Measurements from ENCODE around the gene PCDHAC2.

PCDHAC2 gene

GRCh38 chr5:140988100-140988499, 21.8 kb downstream of the PCDHAC2 start:
- DNase-seq, result no peak

GRCh38 chr5:140988608-140989007, 22.3 kb downstream of the PCDHAC2 start:
- no peak for DNase-seq

GRCh38 chr5:140989254-140990020, 23.2 kb downstream of the PCDHAC2 start:
- DNase-seq, result no peak

GRCh38 chr5:140992828-140993227, 26.6 kb downstream of the PCDHAC2 start:
- no peak for DNase-seq

- no peak for DNase-seq
Measured at GRCh38 chr5:140996060-140996459, 29.8 kb downstream of the PCDHAC2 start.

- DNase-seq, result no peak
Measured at GRCh38 chr5:140998921-140999410, 32.7 kb downstream of the PCDHAC2 start.

- DNase-seq, result no peak
Measured at GRCh38 chr5:141001446-141001843, 35.2 kb downstream of the PCDHAC2 start.

GRCh38 chr5:141001844-141002604, 35.7 kb downstream of the PCDHAC2 start:
- no peak for DNase-seq

- no peak for DNase-seq
Measured at GRCh38 chr5:141002605-141002965, 36.3 kb downstream of the PCDHAC2 start.

GRCh38 chr5:141003031-141003430, 36.8 kb downstream of the PCDHAC2 start:
- no peak for DNase-seq

- DNase-seq, result no peak
Measured at GRCh38 chr5:141003791-141004611, 37.7 kb downstream of the PCDHAC2 start.

- DNase-seq, result no peak
Measured at GRCh38 chr5:141007791-141008190, 41.5 kb downstream of the PCDHAC2 start.

- DNase-seq, result no peak
Measured at GRCh38 chr5:141010047-141010793, 43.9 kb downstream of the PCDHAC2 start.

- no peak for DNase-seq
Measured at GRCh38 chr5:141017943-141018342, 51.7 kb downstream of the PCDHAC2 start.
